H1 (cell line): ENCODE results near the gene HMCN1. TPM values are rescaled to one million over a fixed set of nuclear protein-coding genes. Genes with fewer than 3 reads are reported as not detected.

Experiments used
- CTCF ChIA-PET: fragments of 300-600 bp; sonication (Branson Sonifier 250); formaldehyde crosslinking; loops from one replicate; lab custom pipeline; 2021; ENCODE audit not compliant: partially characterized antibody; lab: Charles Lee
- POLR2A ChIA-PET: fragments of 300-600 bp; sonication (Branson Sonifier 250); formaldehyde crosslinking; loops from one replicate; lab custom pipeline; 2021; ENCODE audit warnings: inconsistent platforms; ENCODE audit not compliant: partially characterized antibody; lab: Charles Lee
- DNase-seq, 2 experiments: peaks; one replicate each; pipeline versions ENCODE4 v3.0.0 to v3.0.0-alpha.2; 2010 to 2022; ENCODE audit warnings: low spot score in 2 of 2, low read depth in 1 of 2, mixed read lengths in 1 of 2
- FAIRE-seq: peaks from 2 replicates; lab custom pipeline; 2011; peaks lifted over from hg19 to GRCh38; lab: Jason Lieb, UNC
- H2AFZ ChIP-seq: 2 replicates; pipeline ENCODE4 v1.8.1; 2012; ENCODE audit warnings: low read length, inconsistent platforms
- H2AK5ac ChIP-seq: 2 replicates; pipeline ENCODE4 v1.6.1; 2013; ENCODE audit warnings: low read depth, low read length
- H2BK120ac ChIP-seq: replicated peaks from 2 replicates; pipeline ENCODE3; 2013; ENCODE audit warnings: low read depth, low read length, inconsistent platforms
- H2BK12ac ChIP-seq: 2 replicates; pipeline ENCODE4 v1.6.1; 2013; ENCODE audit warnings: low read depth, low read length
- H2BK15ac ChIP-seq: 2 replicates; pipeline ENCODE4 v1.6.1; 2013; ENCODE audit warnings: low read length
- H2BK20ac ChIP-seq: 2 replicates; pipeline ENCODE4 v1.6.1; 2013; ENCODE audit warnings: low read length
- H2BK5ac ChIP-seq: 2 replicates; pipeline ENCODE4 v1.6.1; 2013; ENCODE audit warnings: low read depth, low read length
- H3K14ac ChIP-seq: 2 replicates; pipeline ENCODE4 v1.6.1; 2013; ENCODE audit warnings: inconsistent platforms; ENCODE audit not compliant: insufficient read length
- H3K18ac ChIP-seq: 2 replicates; pipeline ENCODE4 v1.6.1; 2013; ENCODE audit warnings: low read length; ENCODE audit errors: extremely low read depth
- H3K23ac ChIP-seq: 2 replicates; pipeline ENCODE4 v1.6.1; 2013; ENCODE audit warnings: inconsistent platforms; ENCODE audit not compliant: insufficient read length
- H3K23me2 ChIP-seq: 2 replicates; pipeline ENCODE4 v1.6.1; 2013; ENCODE audit warnings: low read depth, low read length
- H3K27ac ChIP-seq: 2 replicates; pipeline ENCODE4 v1.6.1; 2011; ENCODE audit warnings: low read depth, low read length, inconsistent platforms
- H3K27me3 ChIP-seq, 4 experiments: replicated peaks in 1 of 4; 1 replicate in 1 of 4; 2 replicates in 3 of 4; pipeline versions ENCODE4 v1.6.1 to v1.8.1; 2011 to 2013; ENCODE audit warnings: low read length in 3 of 4, mild to moderate bottlenecking in 3 of 4, inconsistent platforms in 2 of 4, mixed read lengths in 2 of 4, moderate library complexity in 1 of 4; ENCODE audit not compliant: control insufficient read depth in 3 of 4, insufficient read depth in 3 of 4; ENCODE audit errors: extremely low read depth in 1 of 4
- H3K36me3 ChIP-seq, 4 experiments: 2 replicates each; pipeline versions ENCODE4 v1.6.1 to v1.8.1; 2011 to 2013; ENCODE audit warnings: mild to moderate bottlenecking in 4 of 4, low read length in 3 of 4, moderate library complexity in 2 of 4, control low read depth in 1 of 4, inconsistent platforms in 1 of 4; ENCODE audit not compliant: insufficient read depth in 4 of 4, control insufficient read depth in 2 of 4
- H3K4ac ChIP-seq: replicated peaks from 2 replicates; pipeline ENCODE3; 2013; ENCODE audit warnings: low read length, low read depth, mixed read lengths, inconsistent platforms; ENCODE audit not compliant: insufficient read length
- H3K4me1 ChIP-seq, 4 experiments: replicated peaks in 1 of 4; 1 replicate in 1 of 4; 2 replicates in 3 of 4; pipeline versions ENCODE4 v1.6.1 to v1.8.1; 2011 to 2013; ENCODE audit warnings: low read length in 3 of 4, inconsistent platforms in 2 of 4, mixed read lengths in 1 of 4; ENCODE audit not compliant: insufficient read depth in 4 of 4, control insufficient read depth in 3 of 4
- H3K4me2 ChIP-seq, 2 experiments: 2 replicates each; pipeline versions ENCODE4 v1.6.1 to v1.8.1; 2011 to 2013; ENCODE audit warnings: low read depth in 2 of 2, low read length in 2 of 2, control low read depth in 1 of 2, inconsistent platforms in 1 of 2, mild to moderate bottlenecking in 1 of 2; ENCODE audit not compliant: insufficient read depth in 1 of 2
- H3K4me3 ChIP-seq, 4 experiments: fragments of 200-600, 300-600 bp in 1 of 4; sonication (generic), shearing (Covaris generic), sonication (Bioruptor Twin) in 1 of 4; 2 replicates each; pipeline versions ENCODE4 v1.5.1 to v1.8.1; 2011 to 2016; ENCODE audit warnings: low read length in 4 of 4, low read depth in 3 of 4, control low read depth in 2 of 4, inconsistent platforms in 2 of 4, mild to moderate bottlenecking in 2 of 4, mixed read lengths in 1 of 4, moderate library complexity in 1 of 4; ENCODE audit not compliant: insufficient read depth in 2 of 4; ENCODE audit errors: extremely low read depth in 1 of 4
- H3K56ac ChIP-seq: replicated peaks from 2 replicates; pipeline ENCODE3; 2013; ENCODE audit warnings: low read depth, mild to moderate bottlenecking, mixed read lengths, low read length, inconsistent platforms; ENCODE audit not compliant: insufficient read length
- H3K79me1 ChIP-seq: 2 replicates; pipeline ENCODE4 v1.6.1; 2013; ENCODE audit warnings: low read depth, low read length, control low read depth
- H3K79me2 ChIP-seq, 2 experiments: 2 replicates each; pipeline versions ENCODE4 v1.6.1 to v1.8.1; 2012 to 2013; ENCODE audit warnings: low read length in 2 of 2, mild to moderate bottlenecking in 2 of 2, inconsistent platforms in 1 of 2; ENCODE audit not compliant: insufficient read depth in 2 of 2, control insufficient read depth in 1 of 2
- H3K9ac ChIP-seq, 4 experiments: replicated peaks in 1 of 4; 1 replicate in 1 of 4; 2 replicates in 3 of 4; pipeline versions ENCODE4 v1.6.1 to v1.8.1; 2011 to 2013; ENCODE audit warnings: low read depth in 3 of 4, low read length in 3 of 4, control low read depth in 2 of 4, mild to moderate bottlenecking in 2 of 4, moderate library complexity in 2 of 4, inconsistent platforms in 1 of 4; ENCODE audit errors: extremely low read depth in 1 of 4
- H3K9me3 ChIP-seq, 2 experiments: 2 replicates each; pipeline versions ENCODE4 v1.6.1 to v1.8.1; 2012 to 2013; ENCODE audit warnings: mild to moderate bottlenecking in 2 of 2, moderate library complexity in 2 of 2, control low read depth in 1 of 2, inconsistent platforms in 1 of 2, low read depth in 1 of 2, low read length in 1 of 2, mixed read lengths in 1 of 2; ENCODE audit not compliant: insufficient read depth in 2 of 2
- H4K20me1 ChIP-seq, 2 experiments: replicated peaks in 1 of 2; 2 replicates each; pipeline versions ENCODE3 to v1.8.1; 2011 to 2013; ENCODE audit warnings: inconsistent platforms in 2 of 2, low read length in 2 of 2, mild to moderate bottlenecking in 1 of 2; ENCODE audit not compliant: insufficient read depth in 2 of 2, control insufficient read depth in 1 of 2
- H4K5ac ChIP-seq: 2 replicates; pipeline ENCODE4 v1.6.1; 2013; ENCODE audit warnings: low read length, low read depth, mixed read lengths, inconsistent platforms; ENCODE audit not compliant: insufficient read length
- H4K8ac ChIP-seq: 2 replicates; pipeline ENCODE4 v1.8.0; 2013; ENCODE audit warnings: mild to moderate bottlenecking, moderate library complexity, low read length, inconsistent platforms; ENCODE audit not compliant: insufficient read depth; ENCODE audit errors: extremely low read depth
- H4K91ac ChIP-seq: replicated peaks from 2 replicates; pipeline ENCODE3; 2013; ENCODE audit warnings: low read length, mixed read lengths, inconsistent platforms; ENCODE audit not compliant: insufficient read length
- POLR2A ChIP-seq, 2 experiments: IDR thresholded peaks; 1 replicate in 1 of 2; 2 replicates in 1 of 2; pipeline ENCODE4 v1.6.1; 2011; ENCODE audit warnings: low read depth in 2 of 2, low read length in 2 of 2, mild to moderate bottlenecking in 2 of 2; ENCODE audit errors: control extremely low read depth in 1 of 2
- RAD21 ChIP-seq, 2 experiments: IDR thresholded peaks in 1 of 2; conservative IDR thresholded peaks in 1 of 2; 2 replicates each; pipeline ENCODE4 v1.6.1; 2011; ENCODE audit warnings: low read depth in 2 of 2, low read length in 2 of 2, improper control_type of control experiment in 1 of 2, inconsistent platforms in 1 of 2, mild to moderate bottlenecking in 1 of 2, moderate library complexity in 1 of 2
- WGBS, 2 experiments: shearing (Covaris generic) in 1 of 2; methylation state at CpG; one replicate each; pipeline versions ENCODE4 v1.1.6 to v1.1.7; 2013 to 2015; ENCODE audit warnings: low lambda C conversion rate in 2 of 2, mixed read lengths in 2 of 2, inconsistent platforms in 1 of 2, low coverage in 1 of 2, missing lambda C conversion rate in 1 of 2; ENCODE audit not compliant: insufficient replicate concordance in 2 of 2, insufficient coverage in 1 of 2, insufficient read length in 1 of 2; ENCODE audit errors: extremely low coverage in 1 of 2, missing lambda C conversion rate in 1 of 2; 5-methylcytosine and 5-hydroxymethylcytosine counted together
- polyA plus RNA-seq, 7 experiments: library from polyadenylated mRNA; depleted of rRNA in 3 of 7; stranded (reverse) in 5 of 7; unstranded in 2 of 7; fragments of >200 nt in 5 of 7; fragments of 200-250 nt in 2 of 7; gene quantifications; 1 replicate in 5 of 7; 2 replicates in 1 of 7; 4 replicates in 1 of 7; pipeline versions ENCODE4 v1.2.1 to v1.2.3, GENCODE V29; 2011 to 2013; ENCODE audit warnings: missing spikeins in 2 of 7, mixed read lengths in 2 of 7
- total RNA-seq: library from RNA; stranded (reverse); fragmentation: NEBNext Ultra II Directional; extraction: Animal tissue kit (Norgen Biotek cat#: 25700); gene quantifications from 2 replicates; pipeline ENCODE4 v1.2.1, GENCODE V29; 2021
- TF ChIP-seq, protein P1 (sequence below): IDR thresholded peaks from 2 replicates; pipeline ENCODE4 v1.6.1; 2012; ENCODE audit warnings: inconsistent platforms

Gene HMCN1
- total and polyA plus RNA-seq, 2 of the 8 experiments (the other 6 are each of a cell fraction or from before 2014, with no cell fraction given), result 13.8 to 14.6 TPM

- no peak overlapping the region for H3K4ac ChIP-seq
- no peaks in the 10 kb centered on the region for H4K20me1 ChIP-seq
- no peaks in the 10 kb centered on the region for H3K9me3 ChIP-seq
- no peaks in the 10 kb centered on the region for H3K27me3 ChIP-seq
- H3K9ac ChIP-seq, result no peak overlapping the region
- DNase-seq, result no peak
- no peak overlapping the region for H2BK5ac ChIP-seq
- no peak overlapping the region for H2BK12ac ChIP-seq
- H3K27ac ChIP-seq, result no peak overlapping the region
- no peaks in the 10 kb centered on the region for H3K23me2 ChIP-seq
- no peak overlapping the region for H2BK120ac ChIP-seq
- H4K91ac ChIP-seq, result no peak overlapping the region
- no peak for FAIRE-seq
- TF ChIP-seq, protein P1, sequence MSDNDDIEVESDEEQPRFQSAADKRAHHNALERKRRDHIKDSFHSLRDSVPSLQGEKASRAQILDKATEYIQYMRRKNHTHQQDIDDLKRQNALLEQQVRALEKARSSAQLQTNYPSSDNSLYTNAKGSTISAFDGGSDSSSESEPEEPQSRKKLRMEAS, result no peak
- TF ChIP-seq POLR2A (IDR thresholded peaks at IDR 0.05; ENCODE audit: control extremely low read depth in 1 of 2, low read depth in 2 of 2, low read length in 2 of 2) (no peak), RAD21 (IDR thresholded peaks at IDR 0.05 in 1 of 2, conservative IDR thresholded peaks at IDR 0.05 in 1 of 2; ENCODE audit: low read depth in 2 of 2, low read length in 2 of 2) (no peak)
- no peak overlapping the region for H3K23ac ChIP-seq
- H3K14ac ChIP-seq, result no peak overlapping the region
- no peak overlapping the region for H3K4me2 ChIP-seq
- H3K4me3 ChIP-seq, result no peak overlapping the region
- H2BK20ac ChIP-seq, result no peak overlapping the region
- H2AFZ ChIP-seq, result no peak overlapping the region
- H3K79me2 ChIP-seq, result no peaks in the 10 kb centered on the region
- H3K18ac ChIP-seq, result no peak overlapping the region
- no peaks in the 10 kb centered on the region for H3K36me3 ChIP-seq
- no peaks in the 10 kb centered on the region for H3K79me1 ChIP-seq
- CTCF ChIA-PET, result interaction anchor here (0.8 kb wide), 1 partner anchor 255 kb away, joined by 4 read pairs; no protein-coding TSS in a partner anchor
- no peaks in the 10 kb centered on the region for H3K4me1 ChIP-seq
- WGBS, 2 experiments, result 94% methylated on average over 2 of the region's 2 CpGs; no CpG with 5 or more reads in 1 of the 2 experiments
- no peak overlapping the region for H2AK5ac ChIP-seq
- H2BK15ac ChIP-seq, result no peak overlapping the region
- H3K56ac ChIP-seq, result no peak overlapping the region
- no peak overlapping the region for H4K5ac ChIP-seq
- POLR2A ChIA-PET, result no interaction called here
- H4K8ac ChIP-seq, result no peak overlapping the region
Measured at GRCh38 chr1:186054932-186055331, 320.7 kb downstream of the HMCN1 start.
